Posterior cingulate gyrus (tissue), 11 donors: Measurements from ENCODE around the gene FSIP1.

ENCODE experiments used
- DNase-seq, 10 donors: peaks; one replicate each; pipeline versions ENCODE4 v3.0.0 to v3.0.0-alpha.2; 2020 to 2021; ENCODE audit warnings: mixed read lengths in 3 of 10
- intact Hi-C: fragments of 100-400 bp; cut with DNase I; formaldehyde crosslinking; loops from one replicate; pipeline ENCODE4 v1.15.1; 2023

The FSIP1 gene

GRCh38 chr15:39658740-39659139 lies 123.9 kb downstream of the FSIP1 start:
- no peak for DNase-seq
- intact Hi-C loops = no loop called here

GRCh38 chr15:39657668-39658067 lies 125.0 kb downstream of the FSIP1 start:
- DNase-seq = no peak
- intact Hi-C loops = no loop called here

- intact Hi-C loops = no loop called here
- DNase-seq = no peak
These were observed 125.5 kb downstream of the FSIP1 start for GRCh38 chr15:39657181-39657580.

- intact Hi-C loops = no loop called here
- no peak for DNase-seq
These were observed 128.3 kb downstream of the FSIP1 start for GRCh38 chr15:39654304-39654703.

- intact Hi-C loops = no loop called here
- no peak for DNase-seq
These were observed 130.8 kb downstream of the FSIP1 start for GRCh38 chr15:39651881-39652280.

- intact Hi-C loops = no loop called here
These were observed 131.3 kb downstream of the FSIP1 start for GRCh38 chr15:39651295-39651694.

GRCh38 chr15:39649757-39650156 lies 132.9 kb downstream of the FSIP1 start:
- no peak for DNase-seq
- intact Hi-C loops = no loop called here

More at GRCh38 chr15:39651295-39651694, 131.3 kb downstream of the FSIP1 start:
- DNase-seq = no peak

GRCh38 chr15:39646425-39646824 lies 136.2 kb downstream of the FSIP1 start:
- DNase-seq = no peak
- intact Hi-C loops = no loop called here

GRCh38 chr15:39645976-39646257 lies 136.7 kb downstream of the FSIP1 start:
- intact Hi-C loops = no loop called here
- no peak for DNase-seq

GRCh38 chr15:39645138-39645975 lies 137.3 kb downstream of the FSIP1 start:
- intact Hi-C loops = no loop called here
- DNase-seq = no peak

- intact Hi-C loops = no loop called here
- no peak for DNase-seq
These were observed 138.5 kb downstream of the FSIP1 start for GRCh38 chr15:39644136-39644535.

- DNase-seq = no peak
- intact Hi-C loops = no loop called here
These were observed 138.9 kb downstream of the FSIP1 start for GRCh38 chr15:39643727-39644126.

GRCh38 chr15:39642011-39642640 lies 140.5 kb downstream of the FSIP1 start:
- intact Hi-C loops = no loop called here

GRCh38 chr15:39641191-39641889 lies 141.3 kb downstream of the FSIP1 start:
- no peak for DNase-seq
- intact Hi-C loops = no loop called here

More at GRCh38 chr15:39642011-39642640, 140.5 kb downstream of the FSIP1 start:
- DNase-seq = no peak

- intact Hi-C loops = no loop called here
- DNase-seq = no peak
These were observed 142.0 kb downstream of the FSIP1 start for GRCh38 chr15:39640665-39641064.

- intact Hi-C loops = no loop called here
These were observed 143.6 kb downstream of the FSIP1 start for GRCh38 chr15:39639037-39639436.

GRCh38 chr15:39638041-39638440 lies 144.6 kb downstream of the FSIP1 start:
- intact Hi-C loops = no loop called here
- no peak for DNase-seq

More at GRCh38 chr15:39639037-39639436, 143.6 kb downstream of the FSIP1 start:
- no peak for DNase-seq

GRCh38 chr15:39631357-39631756 lies 151.3 kb downstream of the FSIP1 start:
- intact Hi-C loops = no loop called here
- no peak for DNase-seq

GRCh38 chr15:39629906-39630305 lies 152.7 kb downstream of the FSIP1 start:
- intact Hi-C loops = no loop called here
- DNase-seq = no peak

- DNase-seq = no peak
- intact Hi-C loops = no loop called here
These were observed 153.3 kb downstream of the FSIP1 start for GRCh38 chr15:39629371-39629770.

GRCh38 chr15:39628546-39629257 lies 153.9 kb downstream of the FSIP1 start:
- peak in 3 of 10 donors; percentile 30 to 87 (median 62) for DNase-seq
- intact Hi-C loops = no loop called here
